Measurements from ENCODE around the gene LRIT2.

Gene LRIT2

DNA sequence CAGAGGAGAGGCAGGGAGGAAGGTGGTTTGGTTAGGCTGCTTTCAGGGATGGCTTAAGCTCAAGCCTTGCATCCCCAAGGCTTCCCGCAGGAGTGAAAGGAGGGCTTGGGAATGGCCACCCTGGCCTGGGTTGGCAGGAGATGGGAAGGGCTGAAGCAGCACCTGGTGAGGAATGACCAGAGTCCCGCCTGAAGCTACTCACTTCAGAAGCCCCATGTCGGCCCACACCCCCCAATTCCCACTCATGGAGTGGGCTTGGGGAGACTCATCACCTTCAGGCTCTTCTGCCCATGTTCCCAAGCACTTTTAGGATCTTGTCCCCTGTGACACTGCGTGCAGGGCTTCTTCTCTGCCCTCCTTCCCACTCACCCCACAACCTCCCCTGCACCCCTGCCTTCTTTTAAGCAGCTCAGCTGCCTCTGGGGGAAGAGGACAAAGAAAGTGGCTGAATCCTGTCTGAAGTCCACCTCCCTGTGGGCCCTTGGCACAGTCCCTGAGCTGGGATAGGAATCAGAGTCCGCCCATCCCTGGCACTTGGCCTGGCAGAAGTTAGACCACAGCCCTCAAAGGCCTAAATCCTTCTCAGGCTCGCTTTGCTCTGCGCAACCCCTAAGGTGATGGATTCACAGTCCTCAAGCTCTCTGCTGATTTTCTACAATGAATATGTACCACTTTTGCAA is 36.0 kb upstream of the LRIT2 start:
- Histone ChIP-seq H3K4me2 (no peak overlapping the region), H3K27ac (no peak overlapping the region), H3K36me3 (no peaks in the 10 kb centered on the region), H3K4me3 (no peak overlapping the region), H3K4me1 (no peaks in the 10 kb centered on the region), H3K9ac (no peak overlapping the region), H3K9me3 (no peaks in the 10 kb centered on the region), H4K20me1 (no peaks in the 10 kb centered on the region), H3K27me3 (no peaks in the 10 kb centered on the region)
- TF ChIP-seq Cebpa-rat (IDR thresholded peaks at IDR 0.05) = no peak

DNA sequence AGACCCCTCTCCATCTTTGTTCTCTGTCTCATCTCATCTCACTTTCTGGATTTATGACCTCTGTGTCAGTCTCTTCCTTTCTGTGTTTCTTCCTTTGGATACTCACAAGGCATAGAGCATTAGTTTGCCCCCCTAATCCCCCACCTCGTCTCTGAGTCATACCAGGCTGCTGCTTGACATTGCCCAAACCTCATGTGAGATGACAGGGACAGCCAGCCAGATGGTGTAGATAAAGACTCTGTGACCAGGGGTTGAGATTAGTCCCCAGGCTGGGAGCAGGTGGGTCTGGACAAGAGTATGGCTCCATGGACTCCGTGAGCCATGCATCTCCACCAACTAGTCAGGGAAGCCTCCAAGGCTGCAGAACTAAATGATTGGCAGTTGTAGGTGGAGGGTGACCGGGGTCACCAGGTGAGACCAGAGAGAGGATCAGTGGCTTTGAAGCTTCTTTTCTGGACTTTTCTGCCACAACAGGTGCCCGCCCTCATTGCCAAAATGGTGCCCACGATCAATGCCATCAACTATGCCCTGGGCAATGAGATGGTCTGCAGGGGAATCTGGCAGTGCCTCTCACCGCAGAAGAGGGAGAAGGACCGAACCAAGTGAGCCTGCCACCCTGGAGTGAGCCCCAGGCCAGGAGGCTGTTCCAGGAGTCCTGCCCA is 32.8 kb upstream of the LRIT2 start:
- Histone ChIP-seq H3K4me2 (no peak overlapping the region), H3K4me3 (no peak overlapping the region), H3K9ac (no peak overlapping the region), H3K4me1 (no peaks in the 10 kb centered on the region), H3K27me3 (no peaks in the 10 kb centered on the region), H4K20me1 (no peaks in the 10 kb centered on the region), H3K36me3 (no peaks in the 10 kb centered on the region), H3K27ac (no peak overlapping the region), H3K9me3 (no peaks in the 10 kb centered on the region)
- no peak for TF ChIP-seq Cebpa-rat (IDR thresholded peaks at IDR 0.05)

DNA sequence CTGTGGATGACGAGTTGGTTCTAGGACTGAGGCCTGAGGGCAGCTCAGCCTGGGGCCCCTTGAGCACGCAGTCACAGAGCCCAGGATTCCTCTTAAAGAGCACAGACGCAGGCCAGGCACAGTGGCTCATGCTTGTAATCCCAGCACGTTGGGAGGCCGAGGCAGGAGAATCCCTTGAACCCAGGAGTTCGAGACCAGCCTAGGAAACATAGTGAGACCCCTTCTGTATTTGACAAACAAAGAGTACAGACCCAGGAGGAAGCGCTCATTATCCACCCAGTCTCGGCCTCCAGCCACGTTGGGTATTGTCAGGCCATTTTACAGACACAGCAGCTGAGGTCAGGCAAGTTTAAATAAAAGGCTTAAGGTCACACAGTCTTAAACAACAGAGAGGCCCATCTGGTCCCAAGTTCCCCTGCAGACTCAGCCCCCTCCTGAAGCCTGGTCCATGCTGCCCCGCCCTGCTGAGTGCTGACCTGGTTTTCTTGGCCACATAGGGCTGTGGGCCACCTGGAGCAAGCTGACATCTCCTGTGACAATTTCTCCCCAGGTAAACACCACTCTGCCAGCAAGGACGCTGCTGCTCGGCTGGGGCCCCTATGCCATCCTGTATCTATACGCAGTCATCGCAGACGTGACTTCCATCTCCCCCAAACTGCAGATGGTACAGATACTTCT is 32.1 kb upstream of the LRIT2 start:
- no peak for TF ChIP-seq Cebpa-rat (IDR thresholded peaks at IDR 0.05)
- Histone ChIP-seq H3K4me2 (no peak overlapping the region), H4K20me1 (no peaks in the 10 kb centered on the region), H3K27ac (no peak overlapping the region), H3K9me3 (no peaks in the 10 kb centered on the region), H3K27me3 (no peaks in the 10 kb centered on the region), H3K4me1 (no peaks in the 10 kb centered on the region), H3K9ac (no peak overlapping the region), H3K36me3 (no peaks in the 10 kb centered on the region), H3K4me3 (no peak overlapping the region)

DNA sequence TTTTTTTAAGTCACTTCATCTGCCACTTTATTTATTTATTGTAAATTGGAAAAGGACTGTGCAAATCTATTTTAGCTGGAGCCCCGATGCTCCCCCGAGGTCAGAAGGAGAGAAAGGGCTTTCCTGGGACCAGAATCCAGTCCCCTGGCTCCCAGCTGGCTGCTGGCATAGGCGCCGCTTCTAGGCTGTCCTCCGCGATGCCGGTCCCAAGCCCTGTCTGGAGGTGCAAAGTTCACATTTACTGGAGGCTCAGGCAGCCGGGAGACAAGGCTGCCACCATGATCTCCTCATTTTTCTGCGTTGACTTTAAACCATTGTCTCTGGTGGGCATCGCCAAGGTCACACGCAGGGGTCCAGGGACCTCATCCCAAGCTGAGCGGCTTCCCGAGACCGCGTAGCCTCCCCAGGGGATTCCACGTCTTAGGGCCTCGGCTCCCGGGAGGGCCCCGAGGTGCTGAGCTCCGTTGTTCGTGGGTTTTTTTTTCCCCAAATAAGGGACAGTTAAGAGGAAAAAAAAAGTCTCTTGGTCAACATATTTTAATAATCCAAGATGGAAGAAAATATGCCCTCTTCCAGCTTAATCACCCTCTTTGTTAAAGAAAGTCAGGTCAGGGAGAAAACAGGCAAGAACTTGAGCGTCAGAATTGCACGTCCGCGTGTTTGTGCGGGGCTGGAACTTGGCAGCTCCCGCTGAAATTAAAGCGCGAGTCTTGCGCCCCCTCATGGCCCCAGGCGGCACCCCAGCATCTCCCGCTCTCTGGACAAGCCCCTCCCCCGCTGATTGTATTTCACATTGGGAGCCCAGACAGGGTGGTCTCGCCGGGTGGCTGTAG is 31.4 kb upstream of the LRIT2 start:
- H3K27ac ChIP-seq = no peak overlapping the region
- H3K9ac ChIP-seq = no peak overlapping the region
- H3K4me2 ChIP-seq = no peak overlapping the region
- no peaks in the 10 kb centered on the region for H4K20me1 ChIP-seq
- TF ChIP-seq Cebpa-rat (IDR thresholded peaks at IDR 0.05) = no peak
- no peaks in the 10 kb centered on the region for H3K27me3 ChIP-seq
- H3K4me3 ChIP-seq = no peak overlapping the region
- no peaks in the 10 kb centered on the region for H3K36me3 ChIP-seq
- no peaks in the 10 kb centered on the region for H3K9me3 ChIP-seq
- no peaks in the 10 kb centered on the region for H3K4me1 ChIP-seq

DNA sequence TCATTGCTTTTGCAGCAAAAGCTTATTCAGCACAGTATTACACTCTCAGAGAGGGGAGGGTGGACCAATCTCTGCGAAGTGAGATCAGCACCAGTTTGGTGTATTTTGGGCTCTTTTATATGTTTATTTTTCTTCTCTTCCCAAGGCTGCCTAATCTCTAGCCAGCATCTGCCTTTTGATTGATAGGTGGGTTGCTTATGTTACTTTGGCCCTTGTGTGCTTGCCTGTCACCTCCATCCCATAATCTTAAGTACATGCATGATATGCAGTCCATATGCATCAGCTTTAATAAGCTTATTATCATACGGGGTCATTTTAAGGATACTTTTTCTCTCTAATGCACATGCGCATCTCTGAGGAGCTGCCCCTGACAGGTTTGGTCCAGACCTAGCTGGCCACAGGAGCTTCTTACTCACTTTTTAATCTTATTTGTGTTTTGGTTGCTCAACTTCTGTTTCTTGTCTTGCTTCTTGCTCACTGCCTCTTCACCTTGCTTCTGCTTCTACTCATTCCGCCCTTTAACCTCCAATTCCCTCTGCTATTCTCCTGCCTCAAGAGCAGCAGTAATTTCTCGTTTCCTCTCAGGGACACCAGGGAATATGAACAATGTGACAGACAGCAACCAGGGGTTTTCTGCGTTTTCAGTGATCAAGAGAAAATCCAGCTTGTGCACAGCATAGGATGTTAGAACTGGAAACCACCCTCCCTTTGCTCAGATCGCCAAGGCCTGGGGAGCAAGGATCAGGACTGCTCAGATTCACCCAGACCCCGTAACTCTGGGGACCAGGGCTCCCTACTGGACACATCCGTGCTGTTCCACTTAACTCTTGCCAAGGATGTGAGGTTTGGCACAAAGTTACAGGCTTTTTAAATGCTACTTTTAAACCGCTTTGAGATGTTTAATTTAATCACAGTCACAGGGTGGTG is 29.5 kb upstream of the LRIT2 start:
- no peak overlapping the region for H3K4me3 ChIP-seq
- H3K27me3 ChIP-seq = no peaks in the 10 kb centered on the region
- no peak for TF ChIP-seq Cebpa-rat (IDR thresholded peaks at IDR 0.05)
- no peaks in the 10 kb centered on the region for H4K20me1 ChIP-seq
- no peaks in the 10 kb centered on the region for H3K36me3 ChIP-seq
- H3K9ac ChIP-seq = no peak overlapping the region
- no peak overlapping the region for H3K27ac ChIP-seq
- no peaks in the 10 kb centered on the region for H3K4me1 ChIP-seq
- no peak overlapping the region for H3K4me2 ChIP-seq
- no peaks in the 10 kb centered on the region for H3K9me3 ChIP-seq

DNA sequence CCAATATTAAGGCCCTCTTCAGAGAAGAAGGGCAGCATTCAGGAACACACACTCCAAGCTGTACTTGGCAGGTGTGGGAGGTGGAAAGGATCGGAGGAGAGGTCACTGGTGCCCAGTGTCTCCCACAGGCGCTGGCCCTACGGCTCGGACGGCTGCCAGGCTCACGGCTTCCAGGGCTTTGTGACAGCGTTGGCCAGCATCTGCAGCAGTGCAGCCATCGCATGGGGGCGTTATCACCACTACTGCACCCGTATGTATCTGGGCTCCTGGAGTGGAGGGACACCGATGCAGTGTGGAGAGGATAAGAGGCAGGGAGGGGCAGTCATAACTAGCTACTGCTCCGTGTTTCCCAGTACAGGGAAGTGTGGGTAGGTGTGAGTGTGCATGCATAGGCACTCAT is 23.4 kb upstream of the LRIT2 start:
- Histone ChIP-seq H3K4me3 (no peak overlapping the region), H3K9me3 (no peaks in the 10 kb centered on the region), H3K36me3 (no peaks in the 10 kb centered on the region), H3K27me3 (no peaks in the 10 kb centered on the region), H3K9ac (no peak overlapping the region), H3K27ac (no peak overlapping the region), H3K4me2 (no peak overlapping the region), H3K4me1 (no peaks in the 10 kb centered on the region), H4K20me1 (no peaks in the 10 kb centered on the region)
- TF ChIP-seq Cebpa-rat (IDR thresholded peaks at IDR 0.05) = no peak

DNA sequence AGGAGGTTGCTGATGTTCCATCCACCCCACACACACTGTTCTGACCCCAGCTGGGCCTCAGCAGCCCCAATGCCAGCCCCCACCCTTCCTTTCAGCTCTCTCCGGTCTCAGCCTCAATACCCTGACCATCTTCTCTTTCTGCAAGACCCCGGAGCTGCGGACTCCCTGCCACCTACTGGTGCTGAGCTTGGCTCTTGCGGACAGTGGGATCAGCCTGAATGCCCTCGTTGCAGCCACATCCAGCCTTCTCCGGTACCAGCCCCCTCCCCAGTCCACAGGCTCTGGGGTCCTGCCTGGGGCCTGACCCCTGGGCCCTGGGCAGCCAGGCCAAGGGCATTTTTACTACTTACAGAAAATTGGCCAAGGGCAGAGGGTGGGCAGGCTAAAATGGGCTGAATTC is 22.2 kb upstream of the LRIT2 start:
- Histone ChIP-seq H3K4me1 (no peaks in the 10 kb centered on the region), H3K4me2 (no peak overlapping the region), H3K36me3 (no peaks in the 10 kb centered on the region), H4K20me1 (no peaks in the 10 kb centered on the region), H3K27ac (no peak overlapping the region), H3K9me3 (no peaks in the 10 kb centered on the region), H3K27me3 (no peaks in the 10 kb centered on the region), H3K4me3 (no peak overlapping the region), H3K9ac (no peak overlapping the region)
- TF ChIP-seq Cebpa-rat (IDR thresholded peaks at IDR 0.05) = no peak

DNA sequence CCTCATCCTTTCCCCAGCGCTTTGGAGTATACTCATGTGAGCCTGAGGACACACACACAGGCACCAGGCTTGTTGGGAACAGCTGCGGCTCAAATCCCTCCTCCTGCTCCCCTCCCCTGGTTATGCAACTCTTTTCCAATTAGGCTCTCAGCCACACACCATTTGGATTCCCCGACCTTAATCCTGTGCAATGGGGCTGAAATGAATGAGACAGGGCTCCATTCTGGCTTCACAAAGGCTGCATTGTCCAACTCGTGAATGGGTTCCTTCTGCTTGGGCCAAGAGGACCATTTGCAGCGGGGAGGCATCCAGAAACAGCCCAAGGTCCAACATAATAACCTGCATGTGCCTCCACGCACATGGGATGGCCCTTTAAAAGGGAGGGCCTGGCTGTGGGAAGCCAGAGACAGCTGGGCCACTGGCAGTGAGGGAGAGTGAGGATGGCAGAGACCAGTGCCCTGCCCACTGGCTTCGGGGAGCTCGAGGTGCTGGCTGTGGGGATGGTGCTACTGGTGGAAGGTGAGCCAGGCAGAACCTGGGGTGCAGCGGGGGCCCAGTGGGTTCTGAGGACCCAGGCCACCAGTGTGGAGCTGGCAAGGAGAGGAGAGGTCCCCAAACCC is 19.4 kb upstream of the LRIT2 start, which contains the start of gene RGR:
Gene RGR, plus strand, starts transcription at position 403 of the 620 bp plus-strand sequence. Its CDS starts 38 bp downstream, at position 441.
- TF ChIP-seq Cebpa-rat (IDR thresholded peaks at IDR 0.05) = no peak
- Histone ChIP-seq H3K9ac (no peak within 1 kb of the TSS), H3K4me1 (no peaks in the 10 kb centered on the region), H3K27me3 (no peaks in the 10 kb centered on the region), H3K9me3 (no peaks in the 10 kb centered on the region), H4K20me1 (no peaks in the 10 kb centered on the region), H3K27ac (no peak within 1 kb of the TSS), H3K4me2 (no peak within 1 kb of the TSS), H3K4me3 (no peak within 1 kb of the TSS), H3K36me3 (no peaks in the 10 kb centered on the region)
